ENCODE measurements around the gene DENND4A.

DENND4A gene

DNA sequence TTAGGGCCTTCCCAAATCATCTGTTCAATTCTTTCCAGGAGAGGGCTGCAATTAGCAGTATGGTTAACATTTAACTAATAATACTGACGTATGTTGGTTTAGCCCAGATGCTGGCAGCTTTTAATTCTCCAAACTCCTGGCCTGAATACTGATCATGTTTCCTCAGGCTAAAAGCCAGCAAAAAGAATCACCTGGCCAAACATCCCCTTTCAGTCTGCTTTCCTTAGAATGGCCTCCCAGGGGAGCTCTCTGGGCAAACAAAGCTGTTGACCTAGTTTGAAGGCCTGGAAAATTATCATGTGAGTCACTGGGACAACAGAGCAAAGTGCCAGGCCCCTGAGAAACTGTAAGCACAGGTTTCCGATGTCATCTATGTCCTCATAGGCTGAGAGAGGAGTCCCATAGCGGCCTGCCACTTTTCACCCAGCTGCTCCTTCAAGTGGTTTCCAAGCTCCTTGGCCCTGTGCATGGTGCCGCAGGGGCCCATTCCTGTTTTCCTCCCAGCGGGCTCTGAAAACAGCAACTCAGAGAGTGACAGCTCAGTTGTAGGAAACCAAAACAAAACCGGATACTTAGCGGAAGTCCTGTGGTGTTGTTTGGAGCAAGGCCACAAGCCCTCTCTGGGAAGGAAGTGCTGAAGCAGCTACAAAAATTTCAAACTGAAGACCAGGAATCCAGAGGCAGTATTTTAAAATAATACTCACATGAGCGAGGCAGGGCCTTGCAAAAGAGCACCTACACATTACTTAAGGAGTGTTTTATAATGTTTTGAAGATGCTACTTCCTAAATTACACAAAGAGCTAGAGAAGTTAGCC is 40.7 kb upstream of the DENND4A start (continued):
- no peak for TF ChIP-seq ZFHX2 (tag by site-specific recombination; conservative IDR thresholded peaks at IDR 0.05)
- TF ChIP-seq, protein P1, sequence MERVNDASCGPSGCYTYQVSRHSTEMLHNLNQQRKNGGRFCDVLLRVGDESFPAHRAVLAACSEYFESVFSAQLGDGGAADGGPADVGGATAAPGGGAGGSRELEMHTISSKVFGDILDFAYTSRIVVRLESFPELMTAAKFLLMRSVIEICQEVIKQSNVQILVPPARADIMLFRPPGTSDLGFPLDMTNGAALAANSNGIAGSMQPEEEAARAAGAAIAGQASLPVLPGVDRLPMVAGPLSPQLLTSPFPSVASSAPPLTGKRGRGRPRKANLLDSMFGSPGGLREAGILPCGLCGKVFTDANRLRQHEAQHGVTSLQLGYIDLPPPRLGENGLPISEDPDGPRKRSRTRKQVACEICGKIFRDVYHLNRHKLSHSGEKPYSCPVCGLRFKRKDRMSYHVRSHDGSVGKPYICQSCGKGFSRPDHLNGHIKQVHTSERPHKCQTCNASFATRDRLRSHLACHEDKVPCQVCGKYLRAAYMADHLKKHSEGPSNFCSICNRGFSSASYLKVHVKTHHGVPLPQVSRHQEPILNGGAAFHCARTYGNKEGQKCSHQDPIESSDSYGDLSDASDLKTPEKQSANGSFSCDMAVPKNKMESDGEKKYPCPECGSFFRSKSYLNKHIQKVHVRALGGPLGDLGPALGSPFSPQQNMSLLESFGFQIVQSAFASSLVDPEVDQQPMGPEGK (tag by site-specific recombination; IDR thresholded peaks at IDR 0.05) = peak; percentile 90
- peak; percentile 99 for TF ChIP-seq FEZF1 (tag by site-specific recombination; IDR thresholded peaks at IDR 0.05)
- peak; percentile 84 for TF ChIP-seq ZNF324 (tag by site-specific recombination; IDR thresholded peaks at IDR 0.05)
- no peak for TF ChIP-seq ZNF37A (tag by site-specific recombination; IDR thresholded peaks at IDR 0.05)
- TF ChIP-seq OSR2 (tag by site-specific recombination; IDR thresholded peaks at IDR 0.05) = peak; percentile 91
- no peak for TF ChIP-seq BCL11B (tag by site-specific recombination; IDR thresholded peaks at IDR 0.05; ENCODE audit: low read depth)
- TF ChIP-seq, protein P2, sequence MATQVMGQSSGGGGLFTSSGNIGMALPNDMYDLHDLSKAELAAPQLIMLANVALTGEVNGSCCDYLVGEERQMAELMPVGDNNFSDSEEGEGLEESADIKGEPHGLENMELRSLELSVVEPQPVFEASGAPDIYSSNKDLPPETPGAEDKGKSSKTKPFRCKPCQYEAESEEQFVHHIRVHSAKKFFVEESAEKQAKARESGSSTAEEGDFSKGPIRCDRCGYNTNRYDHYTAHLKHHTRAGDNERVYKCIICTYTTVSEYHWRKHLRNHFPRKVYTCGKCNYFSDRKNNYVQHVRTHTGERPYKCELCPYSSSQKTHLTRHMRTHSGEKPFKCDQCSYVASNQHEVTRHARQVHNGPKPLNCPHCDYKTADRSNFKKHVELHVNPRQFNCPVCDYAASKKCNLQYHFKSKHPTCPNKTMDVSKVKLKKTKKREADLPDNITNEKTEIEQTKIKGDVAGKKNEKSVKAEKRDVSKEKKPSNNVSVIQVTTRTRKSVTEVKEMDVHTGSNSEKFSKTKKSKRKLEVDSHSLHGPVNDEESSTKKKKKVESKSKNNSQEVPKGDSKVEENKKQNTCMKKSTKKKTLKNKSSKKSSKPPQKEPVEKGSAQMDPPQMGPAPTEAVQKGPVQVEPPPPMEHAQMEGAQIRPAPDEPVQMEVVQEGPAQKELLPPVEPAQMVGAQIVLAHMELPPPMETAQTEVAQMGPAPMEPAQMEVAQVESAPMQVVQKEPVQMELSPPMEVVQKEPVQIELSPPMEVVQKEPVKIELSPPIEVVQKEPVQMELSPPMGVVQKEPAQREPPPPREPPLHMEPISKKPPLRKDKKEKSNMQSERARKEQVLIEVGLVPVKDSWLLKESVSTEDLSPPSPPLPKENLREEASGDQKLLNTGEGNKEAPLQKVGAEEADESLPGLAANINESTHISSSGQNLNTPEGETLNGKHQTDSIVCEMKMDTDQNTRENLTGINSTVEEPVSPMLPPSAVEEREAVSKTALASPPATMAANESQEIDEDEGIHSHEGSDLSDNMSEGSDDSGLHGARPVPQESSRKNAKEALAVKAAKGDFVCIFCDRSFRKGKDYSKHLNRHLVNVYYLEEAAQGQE (tag by site-specific recombination; IDR thresholded peaks at IDR 0.05) = peak; percentile 24; the same call in 1 of the 2 replicates
- TF ChIP-seq ZNF16 (tag by site-specific recombination; IDR thresholded peaks at IDR 0.05; ENCODE audit: low read depth) = no peak
- no peak for TF ChIP-seq ZNF776 (tag by site-specific recombination; IDR thresholded peaks at IDR 0.05; ENCODE audit: borderline replicate concordance)
- no peak for TF ChIP-seq GLI4 (tag by site-specific recombination; IDR thresholded peaks at IDR 0.05)
- TF ChIP-seq ZNF350 (tag by site-specific recombination; IDR thresholded peaks at IDR 0.05) = no peak
- TF ChIP-seq, protein P3, sequence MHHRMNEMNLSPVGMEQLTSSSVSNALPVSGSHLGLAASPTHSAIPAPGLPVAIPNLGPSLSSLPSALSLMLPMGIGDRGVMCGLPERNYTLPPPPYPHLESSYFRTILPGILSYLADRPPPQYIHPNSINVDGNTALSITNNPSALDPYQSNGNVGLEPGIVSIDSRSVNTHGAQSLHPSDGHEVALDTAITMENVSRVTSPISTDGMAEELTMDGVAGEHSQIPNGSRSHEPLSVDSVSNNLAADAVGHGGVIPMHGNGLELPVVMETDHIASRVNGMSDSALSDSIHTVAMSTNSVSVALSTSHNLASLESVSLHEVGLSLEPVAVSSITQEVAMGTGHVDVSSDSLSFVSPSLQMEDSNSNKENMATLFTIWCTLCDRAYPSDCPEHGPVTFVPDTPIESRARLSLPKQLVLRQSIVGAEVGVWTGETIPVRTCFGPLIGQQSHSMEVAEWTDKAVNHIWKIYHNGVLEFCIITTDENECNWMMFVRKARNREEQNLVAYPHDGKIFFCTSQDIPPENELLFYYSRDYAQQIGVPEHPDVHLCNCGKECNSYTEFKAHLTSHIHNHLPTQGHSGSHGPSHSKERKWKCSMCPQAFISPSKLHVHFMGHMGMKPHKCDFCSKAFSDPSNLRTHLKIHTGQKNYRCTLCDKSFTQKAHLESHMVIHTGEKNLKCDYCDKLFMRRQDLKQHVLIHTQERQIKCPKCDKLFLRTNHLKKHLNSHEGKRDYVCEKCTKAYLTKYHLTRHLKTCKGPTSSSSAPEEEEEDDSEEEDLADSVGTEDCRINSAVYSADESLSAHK (tag by site-specific recombination; IDR thresholded peaks at IDR 0.05) = peak; percentile 86
- peak; percentile 99 for TF ChIP-seq BCL11A (tag by site-specific recombination; IDR thresholded peaks at IDR 0.05; ENCODE audit: low read depth)
- no peak for TF ChIP-seq ZNF555 (tag by site-specific recombination; conservative IDR thresholded peaks at IDR 0.05)
- TF ChIP-seq ZBTB1 (tag by site-specific recombination; IDR thresholded peaks at IDR 0.05) = peak; percentile 85; the same call in 1 of the 2 replicates
- peak; percentile 94 for TF ChIP-seq OVOL3 (tag by site-specific recombination; IDR thresholded peaks at IDR 0.05)
- peak; percentile 100 for TF ChIP-seq ZXDB (tag by site-specific recombination; IDR thresholded peaks at IDR 0.05)
- no peak for TF ChIP-seq ZNF169 (tag by site-specific recombination; IDR thresholded peaks at IDR 0.05)
- TF ChIP-seq, protein P4, sequence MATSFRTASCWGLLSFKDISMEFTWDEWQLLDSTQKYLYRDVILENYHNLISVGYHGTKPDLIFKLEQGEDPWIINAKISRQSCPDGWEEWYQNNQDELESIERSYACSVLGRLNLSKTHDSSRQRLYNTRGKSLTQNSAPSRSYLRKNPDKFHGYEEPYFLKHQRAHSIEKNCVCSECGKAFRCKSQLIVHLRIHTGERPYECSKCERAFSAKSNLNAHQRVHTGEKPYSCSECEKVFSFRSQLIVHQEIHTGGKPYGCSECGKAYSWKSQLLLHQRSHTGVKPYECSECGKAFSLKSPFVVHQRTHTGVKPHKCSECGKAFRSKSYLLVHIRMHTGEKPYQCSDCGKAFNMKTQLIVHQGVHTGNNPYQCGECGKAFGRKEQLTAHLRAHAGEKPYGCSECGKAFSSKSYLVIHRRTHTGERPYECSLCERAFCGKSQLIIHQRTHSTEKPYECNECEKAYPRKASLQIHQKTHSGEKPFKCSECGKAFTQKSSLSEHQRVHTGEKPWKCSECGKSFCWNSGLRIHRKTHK (tag by site-specific recombination; IDR thresholded peaks at IDR 0.05) = no peak
- TF ChIP-seq ZNF768 (tag by site-specific recombination; IDR thresholded peaks at IDR 0.05) = peak; percentile 88
- no peak for TF ChIP-seq ZNF23 (tag by site-specific recombination; IDR thresholded peaks at IDR 0.05; ENCODE audit: borderline replicate concordance)
- TF ChIP-seq, protein P5, sequence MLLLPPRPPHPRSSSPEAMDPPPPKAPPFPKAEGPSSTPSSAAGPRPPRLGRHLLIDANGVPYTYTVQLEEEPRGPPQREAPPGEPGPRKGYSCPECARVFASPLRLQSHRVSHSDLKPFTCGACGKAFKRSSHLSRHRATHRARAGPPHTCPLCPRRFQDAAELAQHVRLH (tag by site-specific recombination; IDR thresholded peaks at IDR 0.05) = peak; percentile 76
- TF ChIP-seq, protein P6, sequence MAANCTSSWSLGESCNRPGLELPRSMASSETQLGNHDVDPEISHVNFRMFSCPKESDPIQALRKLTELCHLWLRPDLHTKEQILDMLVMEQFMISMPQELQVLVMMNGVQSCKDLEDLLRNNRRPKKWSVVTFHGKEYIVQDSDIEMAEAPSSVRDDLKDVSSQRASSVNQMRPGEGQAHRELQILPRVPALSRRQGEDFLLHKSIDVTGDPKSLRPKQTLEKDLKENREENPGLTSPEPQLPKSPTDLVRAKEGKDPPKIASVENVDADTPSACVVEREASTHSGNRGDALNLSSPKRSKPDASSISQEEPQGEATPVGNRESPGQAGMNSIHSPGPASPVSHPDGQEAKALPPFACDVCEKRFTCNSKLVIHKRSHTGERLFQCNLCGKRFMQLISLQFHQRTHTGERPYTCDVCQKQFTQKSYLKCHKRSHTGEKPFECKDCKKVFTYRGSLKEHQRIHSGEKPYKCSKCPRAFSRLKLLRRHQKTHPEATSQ (tag by site-specific recombination; IDR thresholded peaks at IDR 0.05) = no peak
- peak; percentile 74 for TF ChIP-seq SCRT1 (tag by site-specific recombination; IDR thresholded peaks at IDR 0.05; ENCODE audit: borderline replicate concordance)
- peak; percentile 78; the same call in 1 of the 2 replicates for TF ChIP-seq ZNF335 (tag by site-specific recombination; conservative IDR thresholded peaks at IDR 0.05)
- TF ChIP-seq ZNF777 (tag by site-specific recombination; IDR thresholded peaks at IDR 0.05; ENCODE audit: borderline replicate concordance) = no peak
- 0 out of 2 replicates have a peak, but pooled peaks have one; percentile 76 for TF ChIP-seq ZSCAN23 (tag by site-specific recombination; IDR thresholded peaks at IDR 0.05)
- no peak for TF ChIP-seq ZNF621 (tag by site-specific recombination; IDR thresholded peaks at IDR 0.05)

All from HEK293 (cell line).